ENCODE results near the gene C14orf180. TPM values are rescaled to one million over a fixed set of nuclear protein-coding genes. Genes with fewer than 3 reads are reported as not detected.

Gene C14orf180
- total and polyA plus RNA-seq, 2 of the 8 experiments (the other 6 are each of a cell fraction or from before 2014, with no cell fraction given) = not detected

DNA sequence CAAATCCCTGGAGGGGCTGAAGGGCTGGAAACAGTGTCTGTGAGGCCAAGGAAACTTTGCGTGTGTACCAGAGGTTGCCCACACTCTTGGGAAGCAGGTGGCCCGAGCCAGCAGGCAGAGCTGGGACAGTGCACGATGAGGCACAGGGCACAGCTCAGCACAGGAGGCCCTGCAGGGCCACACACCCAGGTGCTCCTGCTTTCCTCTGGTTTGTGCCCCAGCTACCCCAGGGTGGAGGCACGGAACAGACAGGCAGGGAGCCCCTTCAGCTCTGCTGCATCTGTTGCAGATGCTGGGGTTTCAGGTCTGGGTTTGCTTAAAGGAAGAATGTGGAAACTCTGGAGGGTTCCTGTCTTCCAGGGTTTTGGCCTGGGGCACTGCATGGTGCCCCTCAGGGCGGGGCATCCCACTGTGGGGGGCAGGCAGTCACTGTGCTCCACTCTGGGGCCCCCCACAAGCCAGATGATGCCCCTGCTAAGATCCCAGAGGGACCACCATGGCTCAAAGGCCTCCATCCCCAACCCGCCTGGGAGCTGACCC, 16.4 kb downstream of the C14orf180 start:
- WGBS, 2 experiments (ENCODE audit: extremely low coverage in 1 of 2, insufficient coverage in 1 of 2, insufficient read length in 1 of 2, insufficient replicate concordance in 2 of 2, low coverage in 1 of 2, low lambda C conversion rate in 2 of 2, missing lambda C conversion rate in 1 of 2) = 92% methylated on average over 5 of the region's 6 CpGs; no CpG with 5 or more reads in 1 of the 2 experiments
- Histone ChIP-seq H2BK12ac (ENCODE audit: low read depth, low read length) (no peak overlapping the region), H4K20me1 (replicated peaks in 1 of 2; ENCODE audit: control insufficient read depth in 1 of 2, insufficient read depth in 2 of 2, low read length in 2 of 2) (peaks cover 0 to 6% of the 10 kb centered on the region in 2 experiments), H3K9me3 (ENCODE audit: insufficient read depth in 2 of 2, low read depth in 1 of 2, low read length in 1 of 2) (no peaks in the 10 kb centered on the region), H4K5ac (ENCODE audit: insufficient read length, low read depth, low read length) (no peak overlapping the region), H4K91ac (replicated peaks; ENCODE audit: insufficient read length, low read length) (no peak overlapping the region), H2BK5ac (ENCODE audit: low read depth, low read length) (no peak overlapping the region), H2AFZ (ENCODE audit: low read length) (no peak overlapping the region), H3K79me2 (ENCODE audit: control insufficient read depth in 1 of 2, insufficient read depth in 2 of 2, low read length in 2 of 2) (no peaks in the 10 kb centered on the region), H2AK5ac (ENCODE audit: low read depth, low read length) (no peak overlapping the region), H3K18ac (ENCODE audit: extremely low read depth, low read length) (no peak overlapping the region), H2BK15ac (ENCODE audit: low read length) (no peak overlapping the region), H3K4me2 (ENCODE audit: insufficient read depth in 1 of 2, low read depth in 2 of 2, low read length in 2 of 2) (no peak overlapping the region), H2BK120ac (replicated peaks; ENCODE audit: low read depth, low read length) (no peak overlapping the region), H3K36me3 (ENCODE audit: control insufficient read depth in 2 of 4, insufficient read depth in 4 of 4, low read length in 3 of 4) (no peaks in the 10 kb centered on the region; a peak in 1 of 8 replicates), H3K79me1 (ENCODE audit: low read depth, low read length) (peaks cover 4% of the 10 kb centered on the region; the same call in 1 of the 2 replicates), H3K56ac (replicated peaks; ENCODE audit: insufficient read length, low read depth, low read length) (no peak overlapping the region), H2BK20ac (ENCODE audit: low read length) (no peak overlapping the region), H3K4me1 (replicated peaks in 1 of 4; ENCODE audit: control insufficient read depth in 3 of 4, insufficient read depth in 4 of 4, low read length in 3 of 4) (no peaks in the 10 kb centered on the region; a peak in 1 of 7 replicates), H3K23ac (ENCODE audit: insufficient read length) (no peak overlapping the region), H3K4me3 (ENCODE audit: extremely low read depth in 1 of 4, insufficient read depth in 2 of 4, low read depth in 3 of 4, low read length in 4 of 4) (no peak overlapping the region), H3K23me2 (ENCODE audit: low read depth, low read length) (no peaks in the 10 kb centered on the region), H3K9ac (replicated peaks in 1 of 4; ENCODE audit: extremely low read depth in 1 of 4, low read depth in 3 of 4, low read length in 3 of 4) (no peak overlapping the region), H3K27me3 (replicated peaks in 1 of 4; ENCODE audit: control insufficient read depth in 3 of 4, extremely low read depth in 1 of 4, insufficient read depth in 3 of 4, low read length in 3 of 4) (no peaks in the 10 kb centered on the region), H4K8ac (ENCODE audit: extremely low read depth, insufficient read depth, low read length) (no peak overlapping the region), H3K14ac (ENCODE audit: insufficient read length) (no peak overlapping the region), H3K27ac (ENCODE audit: low read depth, low read length) (no peak overlapping the region), H3K4ac (replicated peaks; ENCODE audit: insufficient read length, low read depth, low read length) (no peak overlapping the region)
- POLR2A ChIA-PET (ENCODE audit: partially characterized antibody) = no interaction called here
- no peak for TF ChIP-seq TEAD4 (IDR thresholded peaks at IDR 0.05; ENCODE audit: low read depth, low read length)
- no peak for TF ChIP-seq PHF8 (conservative IDR thresholded peaks at IDR 0.05; ENCODE audit: low read depth, low read length)
- no peak for TF ChIP-seq CREB1 (IDR thresholded peaks at IDR 0.05)
- no peak for TF ChIP-seq ASH2L (IDR thresholded peaks at IDR 0.05; ENCODE audit: low read length)
- TF ChIP-seq POLR2A (IDR thresholded peaks at IDR 0.05; ENCODE audit: control extremely low read depth in 1 of 2, low read depth in 2 of 2, low read length in 2 of 2) = no peak
- TF ChIP-seq SIN3A (conservative IDR thresholded peaks at IDR 0.05 in 1 of 2, IDR thresholded peaks at IDR 0.05 in 1 of 2; ENCODE audit: low read depth in 1 of 2, low read length in 2 of 2) = no peak
- TF ChIP-seq FOSL1 (IDR thresholded peaks at IDR 0.05; ENCODE audit: insufficient read depth, low read depth, low read length) = no peak
- no peak for TF ChIP-seq HDAC2 (IDR thresholded peaks at IDR 0.05; ENCODE audit: borderline replicate concordance in 1 of 2, low read depth in 2 of 2, low read length in 2 of 2)
- no peak for TF ChIP-seq TCF12 (IDR thresholded peaks at IDR 0.05; ENCODE audit: low read depth, low read length)
- TF ChIP-seq, protein P1, sequence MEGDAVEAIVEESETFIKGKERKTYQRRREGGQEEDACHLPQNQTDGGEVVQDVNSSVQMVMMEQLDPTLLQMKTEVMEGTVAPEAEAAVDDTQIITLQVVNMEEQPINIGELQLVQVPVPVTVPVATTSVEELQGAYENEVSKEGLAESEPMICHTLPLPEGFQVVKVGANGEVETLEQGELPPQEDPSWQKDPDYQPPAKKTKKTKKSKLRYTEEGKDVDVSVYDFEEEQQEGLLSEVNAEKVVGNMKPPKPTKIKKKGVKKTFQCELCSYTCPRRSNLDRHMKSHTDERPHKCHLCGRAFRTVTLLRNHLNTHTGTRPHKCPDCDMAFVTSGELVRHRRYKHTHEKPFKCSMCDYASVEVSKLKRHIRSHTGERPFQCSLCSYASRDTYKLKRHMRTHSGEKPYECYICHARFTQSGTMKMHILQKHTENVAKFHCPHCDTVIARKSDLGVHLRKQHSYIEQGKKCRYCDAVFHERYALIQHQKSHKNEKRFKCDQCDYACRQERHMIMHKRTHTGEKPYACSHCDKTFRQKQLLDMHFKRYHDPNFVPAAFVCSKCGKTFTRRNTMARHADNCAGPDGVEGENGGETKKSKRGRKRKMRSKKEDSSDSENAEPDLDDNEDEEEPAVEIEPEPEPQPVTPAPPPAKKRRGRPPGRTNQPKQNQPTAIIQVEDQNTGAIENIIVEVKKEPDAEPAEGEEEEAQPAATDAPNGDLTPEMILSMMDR (IDR thresholded peaks at IDR 0.05; ENCODE audit: control extremely low read depth in 1 of 3, insufficient read depth in 1 of 3, low read depth in 1 of 3, low read length in 3 of 3) = no peak
- CTCF ChIA-PET (ENCODE audit: partially characterized antibody) = interaction anchor here (1.3 kb wide), 1 partner anchor 520 kb away, joined by 4 read pairs; no protein-coding TSS in a partner anchor
- no peak for FAIRE-seq
- no peak for DNase-seq (ENCODE audit: low read depth in 1 of 2, low spot score in 2 of 2)
